ENCODE data around the gene ARID5B.

ARID5B gene

DNA sequence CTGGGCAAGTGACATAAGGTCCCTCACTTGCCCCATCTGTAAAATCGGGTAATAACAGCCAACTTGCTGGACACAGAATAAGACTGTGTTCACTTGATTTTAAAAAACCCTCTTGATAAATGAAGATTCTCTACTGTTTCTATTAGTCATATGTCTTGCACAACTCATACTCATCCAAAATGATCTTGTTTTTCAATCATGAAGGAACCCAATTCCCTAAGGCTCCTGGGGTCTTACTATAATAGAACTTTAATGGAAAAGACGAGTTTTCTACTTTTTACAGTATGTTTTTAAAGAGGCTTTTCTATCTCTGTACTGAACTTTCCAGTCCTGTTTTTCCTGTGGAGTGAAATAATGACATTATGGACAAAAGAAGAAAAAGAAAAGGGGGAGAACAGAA lies 103.8 kb downstream of the ARID5B start:
- no peak for DNase-seq (ENCODE audit: low read depth)
- TF ChIP-seq, protein P1, sequence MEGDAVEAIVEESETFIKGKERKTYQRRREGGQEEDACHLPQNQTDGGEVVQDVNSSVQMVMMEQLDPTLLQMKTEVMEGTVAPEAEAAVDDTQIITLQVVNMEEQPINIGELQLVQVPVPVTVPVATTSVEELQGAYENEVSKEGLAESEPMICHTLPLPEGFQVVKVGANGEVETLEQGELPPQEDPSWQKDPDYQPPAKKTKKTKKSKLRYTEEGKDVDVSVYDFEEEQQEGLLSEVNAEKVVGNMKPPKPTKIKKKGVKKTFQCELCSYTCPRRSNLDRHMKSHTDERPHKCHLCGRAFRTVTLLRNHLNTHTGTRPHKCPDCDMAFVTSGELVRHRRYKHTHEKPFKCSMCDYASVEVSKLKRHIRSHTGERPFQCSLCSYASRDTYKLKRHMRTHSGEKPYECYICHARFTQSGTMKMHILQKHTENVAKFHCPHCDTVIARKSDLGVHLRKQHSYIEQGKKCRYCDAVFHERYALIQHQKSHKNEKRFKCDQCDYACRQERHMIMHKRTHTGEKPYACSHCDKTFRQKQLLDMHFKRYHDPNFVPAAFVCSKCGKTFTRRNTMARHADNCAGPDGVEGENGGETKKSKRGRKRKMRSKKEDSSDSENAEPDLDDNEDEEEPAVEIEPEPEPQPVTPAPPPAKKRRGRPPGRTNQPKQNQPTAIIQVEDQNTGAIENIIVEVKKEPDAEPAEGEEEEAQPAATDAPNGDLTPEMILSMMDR (IDR thresholded peaks at IDR 0.05; ENCODE audit: low read depth, low read length), result no peak
- TF ChIP-seq MYC (IDR thresholded peaks at IDR 0.05; ENCODE audit: low read depth, low read length) (no peak), POLR2A (IDR thresholded peaks at IDR 0.05; ENCODE audit: extremely low read depth, insufficient read length) (no peak)
- TF ChIP-seq, protein P2, sequence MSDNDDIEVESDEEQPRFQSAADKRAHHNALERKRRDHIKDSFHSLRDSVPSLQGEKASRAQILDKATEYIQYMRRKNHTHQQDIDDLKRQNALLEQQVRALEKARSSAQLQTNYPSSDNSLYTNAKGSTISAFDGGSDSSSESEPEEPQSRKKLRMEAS (IDR thresholded peaks at IDR 0.05; ENCODE audit: low read depth, low read length), result no peak

DNA sequence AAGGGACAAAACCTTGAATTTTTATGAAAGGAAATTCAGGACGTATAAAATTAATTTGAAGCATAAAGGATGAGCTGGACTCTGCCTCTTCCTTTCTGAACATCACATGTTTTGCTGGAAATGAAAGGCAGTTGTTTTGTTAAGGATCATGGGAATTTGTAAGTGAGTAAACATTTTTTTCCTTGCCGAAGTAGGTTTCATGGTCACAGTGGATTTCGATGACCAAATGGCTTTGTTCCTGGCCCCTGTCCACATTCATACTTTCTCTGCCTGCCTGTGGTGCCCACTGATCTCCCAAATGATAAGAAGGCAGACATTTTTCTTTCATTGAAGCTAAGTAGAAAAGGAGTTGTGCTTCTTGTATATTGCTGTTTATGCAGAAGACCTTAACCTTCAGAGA lies 104.2 kb downstream of the ARID5B start:
- H3K4me3 ChIP-seq (ENCODE audit: low read depth, low read length), result no peak overlapping the region

More for the DNA sequence above, 103.8 kb downstream of the ARID5B start:
- no peak overlapping the region for H3K4me3 ChIP-seq (ENCODE audit: low read depth, low read length)

DNA sequence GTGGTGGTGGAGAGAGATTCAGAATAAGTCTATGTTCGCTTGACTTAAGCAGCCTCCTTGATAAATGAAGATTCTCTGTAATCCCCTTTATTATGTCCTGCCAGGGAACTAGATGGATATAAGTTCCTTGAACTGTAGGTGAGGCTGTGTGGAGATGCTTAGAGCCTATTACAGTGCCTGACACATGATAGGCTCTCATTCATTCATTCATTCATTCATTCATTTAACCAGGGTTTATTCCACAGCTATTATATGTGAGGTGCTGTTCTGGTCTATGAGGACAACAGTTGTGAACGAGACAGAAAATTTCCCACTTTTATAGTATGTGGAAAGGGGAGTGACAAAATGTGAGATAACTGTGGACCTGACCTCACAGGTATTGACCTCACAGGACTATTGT lies 105.6 kb downstream of the ARID5B start:
- TF ChIP-seq, protein P1 (IDR thresholded peaks at IDR 0.05; ENCODE audit: low read depth, low read length), result no peak
- TF ChIP-seq MYC (IDR thresholded peaks at IDR 0.05; ENCODE audit: low read depth, low read length) (no peak), POLR2A (IDR thresholded peaks at IDR 0.05; ENCODE audit: extremely low read depth, insufficient read length) (no peak)
- TF ChIP-seq, protein P2 (IDR thresholded peaks at IDR 0.05; ENCODE audit: low read depth, low read length), result no peak
- H3K4me3 ChIP-seq (ENCODE audit: low read depth, low read length), result no peak overlapping the region
- no peak for DNase-seq (ENCODE audit: low read depth)

More for the DNA sequence above, 104.2 kb downstream of the ARID5B start:
- no peak for DNase-seq (ENCODE audit: low read depth)
- no peak for TF ChIP-seq POLR2A (IDR thresholded peaks at IDR 0.05; ENCODE audit: extremely low read depth, insufficient read length)
- TF ChIP-seq, protein P1 (IDR thresholded peaks at IDR 0.05; ENCODE audit: low read depth, low read length), result no peak
- TF ChIP-seq MYC (IDR thresholded peaks at IDR 0.05; ENCODE audit: low read depth, low read length), result no peak
- TF ChIP-seq, protein P2 (IDR thresholded peaks at IDR 0.05; ENCODE audit: low read depth, low read length), result no peak

DNA sequence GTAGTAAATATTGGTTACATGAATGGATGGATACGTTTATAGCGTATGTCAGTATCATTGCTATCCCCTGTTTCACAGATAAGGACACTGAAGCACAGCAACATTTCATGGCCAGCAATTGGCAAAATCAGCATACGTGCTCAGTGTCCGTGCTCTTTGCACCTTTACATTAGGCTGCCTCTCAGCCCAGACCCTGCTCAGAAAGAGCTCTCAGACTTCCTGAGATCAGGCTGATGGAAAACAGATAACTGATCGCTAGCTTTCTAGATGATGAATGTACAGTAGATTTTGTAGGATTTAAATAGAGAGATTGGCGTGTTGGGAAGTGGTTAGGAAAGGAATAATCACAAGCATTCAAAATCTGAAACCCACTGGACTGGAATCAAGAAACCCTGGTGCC lies 106.7 kb downstream of the ARID5B start:
- TF ChIP-seq, protein P1 (IDR thresholded peaks at IDR 0.05; ENCODE audit: low read depth, low read length), result no peak
- TF ChIP-seq, protein P2 (IDR thresholded peaks at IDR 0.05; ENCODE audit: low read depth, low read length), result no peak
- TF ChIP-seq POLR2A (IDR thresholded peaks at IDR 0.05; ENCODE audit: extremely low read depth, insufficient read length) (no peak), MYC (IDR thresholded peaks at IDR 0.05; ENCODE audit: low read depth, low read length) (no peak)
- no peak for DNase-seq (ENCODE audit: low read depth)
- no peak overlapping the region for H3K4me3 ChIP-seq (ENCODE audit: low read depth, low read length)

DNA sequence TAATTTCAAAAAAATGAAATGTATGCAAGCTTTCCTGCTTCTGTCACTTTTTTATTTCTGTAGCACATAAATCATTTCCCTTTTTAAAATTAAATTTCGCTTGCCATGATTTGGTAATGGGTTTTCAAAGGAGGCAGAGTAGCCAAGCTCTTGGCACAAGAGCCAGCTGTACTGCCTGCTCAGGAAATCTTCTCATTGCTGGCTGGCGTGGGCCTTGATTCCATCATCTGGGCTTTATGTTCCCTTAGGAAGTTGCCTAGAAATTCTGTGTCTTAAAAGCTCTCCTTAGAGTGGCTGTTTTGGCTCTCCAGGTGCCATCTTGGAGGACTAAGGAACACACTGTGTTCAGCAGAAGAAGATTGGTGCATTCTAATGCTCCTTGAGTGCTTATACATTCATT lies 107.4 kb downstream of the ARID5B start:
- DNase-seq (ENCODE audit: low read depth), result no peak
- TF ChIP-seq POLR2A (IDR thresholded peaks at IDR 0.05; ENCODE audit: extremely low read depth, insufficient read length) (no peak), MYC (IDR thresholded peaks at IDR 0.05; ENCODE audit: low read depth, low read length) (no peak)
- TF ChIP-seq, protein P2 (IDR thresholded peaks at IDR 0.05; ENCODE audit: low read depth, low read length), result no peak
- TF ChIP-seq, protein P1 (IDR thresholded peaks at IDR 0.05; ENCODE audit: low read depth, low read length), result no peak
- no peak overlapping the region for H3K4me3 ChIP-seq (ENCODE audit: low read depth, low read length)
